Neural cell (in vitro differentiated cells): Measurements from ENCODE around the gene PHLDB2. TPM values are rescaled to one million over a fixed set of nuclear protein-coding genes. Genes with fewer than 3 reads are reported as not detected.

ENCODE experiments used
- H2AFZ ChIP-seq: fragments of 200-600, 300-800 bp; sonication (generic), shearing (Covaris generic); 2 replicates; pipeline ENCODE4 v1.6.0; 2014; ENCODE audit warnings: low read depth, mild to moderate bottlenecking, antibody characterized with exemption, low read length, moderate library complexity
- H3F3A ChIP-seq: fragments of 200-600 bp; shearing (Covaris generic); 2 replicates; pipeline ENCODE4 v1.6.1; 2016; ENCODE audit warnings: mild to moderate bottlenecking, moderate library complexity, mixed read lengths, antibody characterized with exemption, low read length; ENCODE audit not compliant: insufficient read depth, poor library complexity, severe bottlenecking
- H3K27ac ChIP-seq: fragments of 200-600, 300-800 bp; sonication (generic), shearing (Covaris generic); 2 replicates; pipeline ENCODE4 v1.5.1; 2014; ENCODE audit warnings: mild to moderate bottlenecking, low read length, moderate library complexity
- H3K27me3 ChIP-seq: fragments of 300-800, 200-600 bp; sonication (generic), shearing (Covaris generic); 2 replicates; pipeline ENCODE4 v1.6.0; 2014; ENCODE audit warnings: mild to moderate bottlenecking, low read depth, low read length, moderate library complexity; ENCODE audit not compliant: insufficient read depth
- H3K36me3 ChIP-seq: fragments of 300-800, 200-600 bp; sonication (generic), shearing (Covaris generic); 2 replicates; pipeline ENCODE4 v1.5.1; 2014; ENCODE audit warnings: mild to moderate bottlenecking, antibody characterized with exemption, low read length, moderate library complexity; ENCODE audit not compliant: insufficient read depth
- H3K4me2 ChIP-seq: fragments of 300-800, 200-600 bp; sonication (generic), shearing (Covaris generic); 2 replicates; pipeline ENCODE4 v1.6.0; 2014; ENCODE audit warnings: mild to moderate bottlenecking, low read length
- H3K4me3 ChIP-seq: fragments of 300-800, 200-600 bp; sonication (generic), shearing (Covaris generic); 2 replicates; pipeline ENCODE4 v1.5.1; 2014; ENCODE audit warnings: mild to moderate bottlenecking, low read length, moderate library complexity
- H3K79me2 ChIP-seq: fragments of 200-600 bp; shearing (Covaris generic); replicated peaks from 2 replicates; pipeline ENCODE4 v1.6.0; 2014; ENCODE audit warnings: mild to moderate bottlenecking, low read length, moderate library complexity; ENCODE audit not compliant: insufficient read depth
- H3K9ac ChIP-seq: fragments of 300-800, 200-600 bp; sonication (generic), shearing (Covaris generic); 2 replicates; pipeline ENCODE4 v1.6.1; 2016; ENCODE audit warnings: mild to moderate bottlenecking, low read length, mixed read lengths
- H3K9me2 ChIP-seq: fragments of 200-600 bp; shearing (Covaris generic); 2 replicates; pipeline ENCODE4 v1.6.1; 2016; ENCODE audit warnings: mild to moderate bottlenecking, low read length, mixed read lengths; ENCODE audit not compliant: insufficient read depth
- H3K9me3 ChIP-seq: fragments of 200-600, 300-800 bp; sonication (generic), shearing (Covaris generic); 2 replicates; pipeline ENCODE4 v1.6.1; 2016; ENCODE audit warnings: mild to moderate bottlenecking, mixed run types, low read length, moderate library complexity, mixed read lengths
- H4K20me1 ChIP-seq: fragments of 200-600 bp; shearing (Covaris generic); 2 replicates; pipeline ENCODE4 v1.6.1; 2016; ENCODE audit warnings: mild to moderate bottlenecking, mixed run types; ENCODE audit not compliant: insufficient read depth
- EP300 ChIP-seq: fragments of 450-650 bp; conservative IDR thresholded peaks from 2 replicates; pipeline ENCODE4 v1.6.1; 2014; ENCODE audit warnings: antibody characterized with exemption, mild to moderate bottlenecking, moderate library complexity; ENCODE audit not compliant: poor library complexity, severe bottlenecking
- EZH2 ChIP-seq: fragments of 200-600, 300-800 bp; shearing (Covaris generic), sonication (generic); IDR thresholded peaks from 2 replicates; pipeline ENCODE4 v1.6.1; 2014; ENCODE audit warnings: antibody characterized with exemption, low read length, borderline replicate concordance, mild to moderate bottlenecking; ENCODE audit not compliant: insufficient read depth, poor library complexity, severe bottlenecking
- MXI1 ChIP-seq: fragments of 450-650 bp; conservative IDR thresholded peaks from 2 replicates; pipeline ENCODE4 v1.6.1; 2014; ENCODE audit warnings: antibody characterized with exemption, mild to moderate bottlenecking; ENCODE audit not compliant: poor library complexity, severe bottlenecking
- POLR2AphosphoS5 ChIP-seq: IDR thresholded peaks from 2 replicates; pipeline ENCODE4 v1.6.1; 2012
- RAD21 ChIP-seq: fragments of 450-650 bp; conservative IDR thresholded peaks from 2 replicates; pipeline ENCODE4 v1.6.1; 2014; ENCODE audit warnings: antibody characterized with exemption, mild to moderate bottlenecking, moderate library complexity
- SMC3 ChIP-seq: fragments of 450-650 bp; conservative IDR thresholded peaks from 2 replicates; pipeline ENCODE4 v1.6.1; 2014; ENCODE audit warnings: antibody characterized with exemption, mild to moderate bottlenecking, moderate library complexity; ENCODE audit not compliant: poor library complexity
- TAF1 ChIP-seq: IDR thresholded peaks from 2 replicates; pipeline ENCODE4 v1.6.1; 2012; ENCODE audit warnings: low read depth
- polyA plus RNA-seq: library from polyadenylated mRNA; depleted of rRNA; stranded (reverse); fragments of >200 nt; gene quantifications from 2 replicates; pipeline ENCODE4 v1.2.3, GENCODE V29; 2014
- TF ChIP-seq, protein P1 (sequence below): IDR thresholded peaks from 2 replicates; pipeline ENCODE4 v1.6.1; 2012; ENCODE audit warnings: borderline replicate concordance
- TF ChIP-seq, protein P2 (sequence below): fragments of 450-650 bp; IDR thresholded peaks from 2 replicates; pipeline ENCODE4 v1.5.1; 2014; ENCODE audit warnings: antibody characterized with exemption, mild to moderate bottlenecking, moderate library complexity; ENCODE audit not compliant: poor library complexity, severe bottlenecking

PHLDB2 gene
- polyA plus RNA-seq, 1 donor from 2014 or later: 1.4 TPM

DNA sequence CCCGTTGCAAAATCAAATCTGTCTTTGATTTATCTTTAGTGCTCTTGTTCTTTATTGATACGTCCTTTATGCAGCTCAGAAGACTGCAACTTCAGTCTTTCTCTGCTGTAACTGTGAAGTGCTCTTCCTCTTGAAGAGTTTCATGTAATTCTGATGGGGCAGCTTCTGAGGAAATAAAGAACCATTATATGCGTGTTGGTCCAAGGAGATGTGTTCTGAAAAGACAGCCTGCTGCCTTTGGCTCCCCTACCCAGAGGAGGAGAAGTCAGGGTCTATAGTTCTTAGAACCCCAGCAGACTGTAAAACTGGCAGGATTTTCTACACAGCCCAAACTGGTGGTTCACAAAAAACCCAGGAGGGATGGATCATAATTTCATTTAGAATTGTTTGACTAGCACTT, 97.4 kb downstream of the PHLDB2 start:
- Histone ChIP-seq H3K79me2 (no peaks in the 10 kb centered on the region), H2AFZ (no peak overlapping the region), H3K9ac (no peak overlapping the region), H3K27ac (no peak overlapping the region), H3K4me3 (no peak overlapping the region), H3K4me2 (no peak overlapping the region), H3K36me3 (no peaks in the 10 kb centered on the region), H3K27me3 (no peaks in the 10 kb centered on the region), H3K9me3 (no peaks in the 10 kb centered on the region), H3F3A (no peaks in the 10 kb centered on the region), H4K20me1 (no peaks in the 10 kb centered on the region), H3K9me2 (no peaks in the 10 kb centered on the region)
- TF ChIP-seq EZH2: no peak
- TF ChIP-seq, protein P1, sequence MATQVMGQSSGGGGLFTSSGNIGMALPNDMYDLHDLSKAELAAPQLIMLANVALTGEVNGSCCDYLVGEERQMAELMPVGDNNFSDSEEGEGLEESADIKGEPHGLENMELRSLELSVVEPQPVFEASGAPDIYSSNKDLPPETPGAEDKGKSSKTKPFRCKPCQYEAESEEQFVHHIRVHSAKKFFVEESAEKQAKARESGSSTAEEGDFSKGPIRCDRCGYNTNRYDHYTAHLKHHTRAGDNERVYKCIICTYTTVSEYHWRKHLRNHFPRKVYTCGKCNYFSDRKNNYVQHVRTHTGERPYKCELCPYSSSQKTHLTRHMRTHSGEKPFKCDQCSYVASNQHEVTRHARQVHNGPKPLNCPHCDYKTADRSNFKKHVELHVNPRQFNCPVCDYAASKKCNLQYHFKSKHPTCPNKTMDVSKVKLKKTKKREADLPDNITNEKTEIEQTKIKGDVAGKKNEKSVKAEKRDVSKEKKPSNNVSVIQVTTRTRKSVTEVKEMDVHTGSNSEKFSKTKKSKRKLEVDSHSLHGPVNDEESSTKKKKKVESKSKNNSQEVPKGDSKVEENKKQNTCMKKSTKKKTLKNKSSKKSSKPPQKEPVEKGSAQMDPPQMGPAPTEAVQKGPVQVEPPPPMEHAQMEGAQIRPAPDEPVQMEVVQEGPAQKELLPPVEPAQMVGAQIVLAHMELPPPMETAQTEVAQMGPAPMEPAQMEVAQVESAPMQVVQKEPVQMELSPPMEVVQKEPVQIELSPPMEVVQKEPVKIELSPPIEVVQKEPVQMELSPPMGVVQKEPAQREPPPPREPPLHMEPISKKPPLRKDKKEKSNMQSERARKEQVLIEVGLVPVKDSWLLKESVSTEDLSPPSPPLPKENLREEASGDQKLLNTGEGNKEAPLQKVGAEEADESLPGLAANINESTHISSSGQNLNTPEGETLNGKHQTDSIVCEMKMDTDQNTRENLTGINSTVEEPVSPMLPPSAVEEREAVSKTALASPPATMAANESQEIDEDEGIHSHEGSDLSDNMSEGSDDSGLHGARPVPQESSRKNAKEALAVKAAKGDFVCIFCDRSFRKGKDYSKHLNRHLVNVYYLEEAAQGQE: no peak
- TF ChIP-seq MXI1: no peak
- TF ChIP-seq POLR2AphosphoS5: no peak
- TF ChIP-seq, protein P2, sequence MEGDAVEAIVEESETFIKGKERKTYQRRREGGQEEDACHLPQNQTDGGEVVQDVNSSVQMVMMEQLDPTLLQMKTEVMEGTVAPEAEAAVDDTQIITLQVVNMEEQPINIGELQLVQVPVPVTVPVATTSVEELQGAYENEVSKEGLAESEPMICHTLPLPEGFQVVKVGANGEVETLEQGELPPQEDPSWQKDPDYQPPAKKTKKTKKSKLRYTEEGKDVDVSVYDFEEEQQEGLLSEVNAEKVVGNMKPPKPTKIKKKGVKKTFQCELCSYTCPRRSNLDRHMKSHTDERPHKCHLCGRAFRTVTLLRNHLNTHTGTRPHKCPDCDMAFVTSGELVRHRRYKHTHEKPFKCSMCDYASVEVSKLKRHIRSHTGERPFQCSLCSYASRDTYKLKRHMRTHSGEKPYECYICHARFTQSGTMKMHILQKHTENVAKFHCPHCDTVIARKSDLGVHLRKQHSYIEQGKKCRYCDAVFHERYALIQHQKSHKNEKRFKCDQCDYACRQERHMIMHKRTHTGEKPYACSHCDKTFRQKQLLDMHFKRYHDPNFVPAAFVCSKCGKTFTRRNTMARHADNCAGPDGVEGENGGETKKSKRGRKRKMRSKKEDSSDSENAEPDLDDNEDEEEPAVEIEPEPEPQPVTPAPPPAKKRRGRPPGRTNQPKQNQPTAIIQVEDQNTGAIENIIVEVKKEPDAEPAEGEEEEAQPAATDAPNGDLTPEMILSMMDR: no peak
- TF ChIP-seq RAD21: no peak
- TF ChIP-seq TAF1: no peak
- TF ChIP-seq SMC3: no peak

DNA sequence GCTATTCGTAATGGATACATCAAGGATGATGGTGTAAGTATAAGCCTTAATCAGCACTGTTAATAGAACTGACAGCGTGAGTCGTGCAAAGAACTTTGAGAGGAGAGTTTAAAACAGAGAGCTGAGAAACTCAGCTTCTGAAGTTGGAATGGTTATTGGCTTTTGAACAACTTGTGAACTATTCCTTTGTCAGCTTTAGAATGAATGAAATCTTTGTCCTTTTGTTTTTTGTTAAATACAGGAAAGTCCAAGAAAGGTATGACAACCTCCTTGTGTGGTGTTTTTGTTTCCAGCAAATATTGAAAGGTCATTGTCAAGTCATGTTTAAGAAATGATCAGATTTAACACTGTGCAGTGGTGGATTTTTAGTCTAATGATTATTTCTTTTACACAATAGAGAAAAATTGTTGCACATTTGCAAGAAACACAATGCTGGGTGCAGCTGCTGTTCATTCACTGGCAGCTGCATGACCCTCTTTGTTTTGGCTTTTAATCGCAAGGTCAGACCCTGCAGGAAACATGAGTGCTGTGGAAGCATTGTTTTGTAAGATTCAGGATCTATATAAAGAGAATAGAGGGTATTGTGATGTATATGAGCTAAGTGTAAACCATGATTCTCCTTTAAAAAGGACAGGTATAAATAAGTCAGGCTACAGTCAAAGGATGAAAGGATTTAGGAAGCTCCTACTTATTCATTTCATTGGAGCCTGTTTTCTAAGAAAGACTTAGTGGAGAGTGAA, 98.1 kb downstream of the PHLDB2 start:
- Histone ChIP-seq H3K9me3 (no peaks in the 10 kb centered on the region), H3K36me3 (no peaks in the 10 kb centered on the region), H2AFZ (no peak overlapping the region), H3K4me2 (no peak overlapping the region), H3K9me2 (no peaks in the 10 kb centered on the region), H3K27ac (no peak overlapping the region), H3K27me3 (no peaks in the 10 kb centered on the region), H3K9ac (no peak overlapping the region), H4K20me1 (no peaks in the 10 kb centered on the region), H3F3A (no peaks in the 10 kb centered on the region), H3K79me2 (no peaks in the 10 kb centered on the region), H3K4me3 (no peak overlapping the region)
- TF ChIP-seq, protein P2: no peak
- TF ChIP-seq MXI1: no peak
- TF ChIP-seq, protein P1: no peak
- TF ChIP-seq TAF1: no peak
- no peak for TF ChIP-seq SMC3
- TF ChIP-seq POLR2AphosphoS5: no peak
- TF ChIP-seq EZH2: no peak
- TF ChIP-seq RAD21: no peak
- no peak for TF ChIP-seq EP300
